Neural cell (in vitro differentiated cells): Measurements from ENCODE around the gene TNC. TPM values are rescaled to one million over a fixed set of nuclear protein-coding genes. Genes with fewer than 3 reads are reported as not detected.

ENCODE experiments used
- H2AFZ ChIP-seq: fragments of 200-600, 300-800 bp; sonication (generic), shearing (Covaris generic); 2 replicates; pipeline ENCODE4 v1.6.0; 2014; ENCODE audit warnings: low read depth, mild to moderate bottlenecking, antibody characterized with exemption, low read length, moderate library complexity
- H3F3A ChIP-seq: fragments of 200-600 bp; shearing (Covaris generic); 2 replicates; pipeline ENCODE4 v1.6.1; 2016; ENCODE audit warnings: mild to moderate bottlenecking, moderate library complexity, mixed read lengths, antibody characterized with exemption, low read length; ENCODE audit not compliant: insufficient read depth, poor library complexity, severe bottlenecking
- H3K27ac ChIP-seq: fragments of 200-600, 300-800 bp; sonication (generic), shearing (Covaris generic); 2 replicates; pipeline ENCODE4 v1.5.1; 2014; ENCODE audit warnings: mild to moderate bottlenecking, low read length, moderate library complexity
- H3K27me3 ChIP-seq: fragments of 300-800, 200-600 bp; sonication (generic), shearing (Covaris generic); 2 replicates; pipeline ENCODE4 v1.6.0; 2014; ENCODE audit warnings: mild to moderate bottlenecking, low read depth, low read length, moderate library complexity; ENCODE audit not compliant: insufficient read depth
- H3K36me3 ChIP-seq: fragments of 300-800, 200-600 bp; sonication (generic), shearing (Covaris generic); 2 replicates; pipeline ENCODE4 v1.5.1; 2014; ENCODE audit warnings: mild to moderate bottlenecking, antibody characterized with exemption, low read length, moderate library complexity; ENCODE audit not compliant: insufficient read depth
- H3K4me2 ChIP-seq: fragments of 300-800, 200-600 bp; sonication (generic), shearing (Covaris generic); 2 replicates; pipeline ENCODE4 v1.6.0; 2014; ENCODE audit warnings: mild to moderate bottlenecking, low read length
- H3K4me3 ChIP-seq: fragments of 300-800, 200-600 bp; sonication (generic), shearing (Covaris generic); 2 replicates; pipeline ENCODE4 v1.5.1; 2014; ENCODE audit warnings: mild to moderate bottlenecking, low read length, moderate library complexity
- H3K79me2 ChIP-seq: fragments of 200-600 bp; shearing (Covaris generic); replicated peaks from 2 replicates; pipeline ENCODE4 v1.6.0; 2014; ENCODE audit warnings: mild to moderate bottlenecking, low read length, moderate library complexity; ENCODE audit not compliant: insufficient read depth
- H3K9ac ChIP-seq: fragments of 300-800, 200-600 bp; sonication (generic), shearing (Covaris generic); 2 replicates; pipeline ENCODE4 v1.6.1; 2016; ENCODE audit warnings: mild to moderate bottlenecking, low read length, mixed read lengths
- H3K9me2 ChIP-seq: fragments of 200-600 bp; shearing (Covaris generic); 2 replicates; pipeline ENCODE4 v1.6.1; 2016; ENCODE audit warnings: mild to moderate bottlenecking, low read length, mixed read lengths; ENCODE audit not compliant: insufficient read depth
- H3K9me3 ChIP-seq: fragments of 200-600, 300-800 bp; sonication (generic), shearing (Covaris generic); 2 replicates; pipeline ENCODE4 v1.6.1; 2016; ENCODE audit warnings: mild to moderate bottlenecking, mixed run types, low read length, moderate library complexity, mixed read lengths
- H4K20me1 ChIP-seq: fragments of 200-600 bp; shearing (Covaris generic); 2 replicates; pipeline ENCODE4 v1.6.1; 2016; ENCODE audit warnings: mild to moderate bottlenecking, mixed run types; ENCODE audit not compliant: insufficient read depth
- CTCF ChIP-seq: fragments of 450-650 bp; IDR thresholded peaks from 2 replicates; pipeline ENCODE4 v1.5.1; 2014; ENCODE audit warnings: antibody characterized with exemption, mild to moderate bottlenecking, moderate library complexity; ENCODE audit not compliant: poor library complexity, severe bottlenecking
- EP300 ChIP-seq: fragments of 450-650 bp; conservative IDR thresholded peaks from 2 replicates; pipeline ENCODE4 v1.6.1; 2014; ENCODE audit warnings: antibody characterized with exemption, mild to moderate bottlenecking, moderate library complexity; ENCODE audit not compliant: poor library complexity, severe bottlenecking
- EZH2 ChIP-seq: fragments of 200-600, 300-800 bp; shearing (Covaris generic), sonication (generic); IDR thresholded peaks from 2 replicates; pipeline ENCODE4 v1.6.1; 2014; ENCODE audit warnings: antibody characterized with exemption, low read length, borderline replicate concordance, mild to moderate bottlenecking; ENCODE audit not compliant: insufficient read depth, poor library complexity, severe bottlenecking
- MXI1 ChIP-seq: fragments of 450-650 bp; conservative IDR thresholded peaks from 2 replicates; pipeline ENCODE4 v1.6.1; 2014; ENCODE audit warnings: antibody characterized with exemption, mild to moderate bottlenecking; ENCODE audit not compliant: poor library complexity, severe bottlenecking
- POLR2AphosphoS5 ChIP-seq: IDR thresholded peaks from 2 replicates; pipeline ENCODE4 v1.6.1; 2012
- RAD21 ChIP-seq: fragments of 450-650 bp; conservative IDR thresholded peaks from 2 replicates; pipeline ENCODE4 v1.6.1; 2014; ENCODE audit warnings: antibody characterized with exemption, mild to moderate bottlenecking, moderate library complexity
- REST ChIP-seq: IDR thresholded peaks from 2 replicates; pipeline ENCODE4 v1.6.1; 2012; ENCODE audit warnings: borderline replicate concordance
- SMC3 ChIP-seq: fragments of 450-650 bp; conservative IDR thresholded peaks from 2 replicates; pipeline ENCODE4 v1.6.1; 2014; ENCODE audit warnings: antibody characterized with exemption, mild to moderate bottlenecking, moderate library complexity; ENCODE audit not compliant: poor library complexity
- TAF1 ChIP-seq: IDR thresholded peaks from 2 replicates; pipeline ENCODE4 v1.6.1; 2012; ENCODE audit warnings: low read depth
- polyA plus RNA-seq: library from polyadenylated mRNA; depleted of rRNA; stranded (reverse); fragments of >200 nt; gene quantifications from 2 replicates; pipeline ENCODE4 v1.2.3, GENCODE V29; 2014

The TNC gene
- polyA plus RNA-seq, 1 donor from 2014 or later, result 2.1 TPM

- no peaks in the 10 kb centered on the region for H3K9me3 ChIP-seq
- H3K4me2 ChIP-seq, result no peak overlapping the region
- H4K20me1 ChIP-seq, result no peaks in the 10 kb centered on the region
- no peak for TF ChIP-seq MXI1
- TF ChIP-seq EZH2, result no peak
- TF ChIP-seq RAD21, result no peak
- TF ChIP-seq EP300, result no peak
- TF ChIP-seq REST, result no peak
- no peak for TF ChIP-seq SMC3
- no peaks in the 10 kb centered on the region for H3K79me2 ChIP-seq
- no peak overlapping the region for H3K4me3 ChIP-seq
- no peak overlapping the region for H3K27ac ChIP-seq
- H3K36me3 ChIP-seq, result no peaks in the 10 kb centered on the region
- H3F3A ChIP-seq, result no peaks in the 10 kb centered on the region
- no peak overlapping the region for H2AFZ ChIP-seq
- no peak overlapping the region for H3K9ac ChIP-seq
- no peaks in the 10 kb centered on the region for H3K27me3 ChIP-seq
- H3K9me2 ChIP-seq, result no peaks in the 10 kb centered on the region
Measured at GRCh38 chr9:115002371-115003120, 115.4 kb downstream of the TNC start.

GRCh38 chr9:115000217-115000639 lies 117.7 kb downstream of the TNC start:
- Histone ChIP-seq H4K20me1 (no peaks in the 10 kb centered on the region), H3K4me3 (no peak overlapping the region), H3K36me3 (no peaks in the 10 kb centered on the region), H2AFZ (no peak overlapping the region), H3K9ac (no peak overlapping the region), H3F3A (no peaks in the 10 kb centered on the region), H3K27ac (no peak overlapping the region), H3K4me2 (no peak overlapping the region), H3K9me3 (no peaks in the 10 kb centered on the region), H3K27me3 (no peaks in the 10 kb centered on the region), H3K79me2 (no peaks in the 10 kb centered on the region), H3K9me2 (no peaks in the 10 kb centered on the region)
- no peak for TF ChIP-seq RAD21
- TF ChIP-seq EZH2, result no peak
- no peak for TF ChIP-seq TAF1
- TF ChIP-seq MXI1, result no peak
- TF ChIP-seq EP300, result no peak
- no peak for TF ChIP-seq CTCF
- TF ChIP-seq REST, result no peak
- no peak for TF ChIP-seq POLR2AphosphoS5
